IMR-90 (cell line): ENCODE data around the gene MAGI1. TPM values are rescaled to one million over a fixed set of nuclear protein-coding genes. Genes with fewer than 3 reads are reported as not detected.

Experiments
- ATAC-seq: fragments of 200-7000 bp; cut with Tn5 transposase; 2 replicates; pipeline ENCODE4 v1.9.1; 2020; ENCODE audit warnings: low read depth, mild to moderate bottlenecking, moderate library complexity
- BruUV-seq: library from RNA; stranded (reverse); fragments of 400-500 nt; replicated peaks from 2 replicates; lab custom pipeline; 2021; lab: Mats Ljungman, UMichigan
- CTCF ChIA-PET: fragments of 300-600 bp; formaldehyde crosslinking; extraction: SDS; loops from one replicate; lab custom pipeline; 2021; ENCODE audit warnings: antibody characterized with exemption; lab: Yijun Ruan, JAX
- POLR2A ChIA-PET: fragments of 300-600 bp; sonication (Branson Sonifier 250); formaldehyde crosslinking; loops from one replicate; lab custom pipeline; 2022; ENCODE audit warnings: antibody characterized with exemption; ENCODE audit not compliant: unreplicated experiment; lab: Charles Lee
- DNase-seq: peaks from one replicate; pipeline ENCODE4 v3.0.0; 2013
- H2AFZ ChIP-seq: replicated peaks from 2 replicates; pipeline ENCODE3; 2013; ENCODE audit warnings: low read length, mild to moderate bottlenecking; ENCODE audit not compliant: poor library complexity
- H2AK5ac ChIP-seq: 2 replicates; pipeline ENCODE4 v1.6.1; 2013; ENCODE audit warnings: low read depth, low read length, inconsistent platforms
- H2AK9ac ChIP-seq: replicated peaks from 2 replicates; pipeline ENCODE3; 2013; ENCODE audit warnings: mild to moderate bottlenecking, low read depth, low read length, moderate library complexity; ENCODE audit not compliant: poor library complexity
- H2BK120ac ChIP-seq: 2 replicates; pipeline ENCODE4 v1.6.1; 2013; ENCODE audit warnings: low read depth, low read length, inconsistent platforms
- H2BK15ac ChIP-seq: 3 replicates; pipeline ENCODE4 v1.6.1; 2013; ENCODE audit warnings: low read depth, low read length, inconsistent platforms
- H2BK20ac ChIP-seq: 2 replicates; pipeline ENCODE4 v1.6.1; 2013; ENCODE audit warnings: low read depth, mild to moderate bottlenecking, inconsistent platforms, low read length, moderate library complexity
- H2BK5ac ChIP-seq: 2 replicates; pipeline ENCODE4 v1.6.1; 2013; ENCODE audit warnings: mild to moderate bottlenecking, low read depth, low read length, inconsistent platforms; ENCODE audit not compliant: poor library complexity, severe bottlenecking
- H3K14ac ChIP-seq: replicated peaks from 2 replicates; pipeline ENCODE4 v1.6.1; 2013; ENCODE audit warnings: low read depth, low read length, inconsistent platforms
- H3K18ac ChIP-seq: 2 replicates; pipeline ENCODE4 v1.6.1; 2013; ENCODE audit warnings: low read depth, low read length, control low read depth
- H3K23ac ChIP-seq: 2 replicates; pipeline ENCODE4 v1.6.1; 2013; ENCODE audit warnings: low read depth, low read length, inconsistent platforms
- H3K27ac ChIP-seq: 2 replicates; pipeline ENCODE4 v1.5.1; 2013; ENCODE audit warnings: mild to moderate bottlenecking, control low read depth, low read length; ENCODE audit not compliant: insufficient read depth
- H3K27me3 ChIP-seq: 2 replicates; pipeline ENCODE4 v1.6.1; 2013; ENCODE audit warnings: low read length; ENCODE audit not compliant: control insufficient read depth, insufficient read depth
- H3K36me3 ChIP-seq: 2 replicates; pipeline ENCODE4 v1.6.1; 2013; ENCODE audit warnings: low read length, mixed read lengths; ENCODE audit not compliant: control insufficient read depth, insufficient read depth
- H3K4ac ChIP-seq: 2 replicates; pipeline ENCODE4 v1.6.1; 2013; ENCODE audit warnings: low read depth, low read length, inconsistent platforms
- H3K4me1 ChIP-seq: 2 replicates; pipeline ENCODE4 v1.6.1; 2013; ENCODE audit warnings: low read length, mixed read lengths; ENCODE audit not compliant: control insufficient read depth, insufficient read depth
- H3K4me2 ChIP-seq: 2 replicates; pipeline ENCODE4 v1.6.1; 2013; ENCODE audit warnings: low read depth, mild to moderate bottlenecking, control low read depth, low read length, moderate library complexity
- H3K4me3 ChIP-seq: 2 replicates; pipeline ENCODE4 v1.5.1; 2013; ENCODE audit warnings: low read depth, mild to moderate bottlenecking, control low read depth, low read length, moderate library complexity; ENCODE audit not compliant: insufficient read depth
- H3K56ac ChIP-seq: 2 replicates; pipeline ENCODE4 v1.6.1; 2013; ENCODE audit warnings: low read length, inconsistent platforms; ENCODE audit not compliant: insufficient read depth; ENCODE audit errors: extremely low read depth
- H3K79me1 ChIP-seq, 2 experiments: 2 replicates each; pipeline ENCODE4 v1.6.1; 2013; ENCODE audit warnings: low read length in 2 of 2, inconsistent platforms in 1 of 2, low read depth in 1 of 2
- H3K9ac ChIP-seq: 2 replicates; pipeline ENCODE4 v1.6.1; 2013; ENCODE audit warnings: low read depth, low read length, control low read depth
- H3K9me1 ChIP-seq: 2 replicates; pipeline ENCODE4 v1.6.1; 2013; ENCODE audit warnings: low read length, inconsistent platforms; ENCODE audit not compliant: insufficient read depth
- H3K9me3 ChIP-seq: 2 replicates; pipeline ENCODE4 v1.6.1; 2013; ENCODE audit warnings: low read length; ENCODE audit not compliant: control insufficient read depth, insufficient read depth
- H4K20me1 ChIP-seq: 2 replicates; pipeline ENCODE4 v1.6.1; 2013; ENCODE audit warnings: low read length, inconsistent platforms; ENCODE audit not compliant: insufficient read depth
- H4K5ac ChIP-seq: 2 replicates; pipeline ENCODE4 v1.6.1; 2013; ENCODE audit warnings: mild to moderate bottlenecking, low read depth, low read length, control low read depth
- H4K8ac ChIP-seq, 2 experiments: 2 replicates each; pipeline ENCODE4 v1.6.1; 2013; ENCODE audit warnings: low read depth in 2 of 2, low read length in 2 of 2, control low read depth in 1 of 2, inconsistent platforms in 1 of 2
- H4K91ac ChIP-seq: 2 replicates; pipeline ENCODE4 v1.6.1; 2013; ENCODE audit warnings: low read depth, low read length, inconsistent platforms; ENCODE audit not compliant: insufficient read depth
- BHLHE40 ChIP-seq: fragments of 150-350 bp; IDR thresholded peaks from 2 replicates; pipeline ENCODE4 v1.6.1; 2016; ENCODE audit warnings: mild to moderate bottlenecking, low read depth, low read length
- CEBPB ChIP-seq: IDR thresholded peaks from 2 replicates; pipeline ENCODE4 v1.6.1; 2012; ENCODE audit warnings: low read depth, low read length, improper control_type of control experiment
- SMC3 ChIP-seq: fragments of 150-350 bp; IDR thresholded peaks from 2 replicates; pipeline ENCODE4 v1.6.1; 2016; ENCODE audit warnings: low read depth, mild to moderate bottlenecking, antibody characterized with exemption, low read length, moderate library complexity
- WGBS, 2 experiments: methylation state at CpG; one replicate each; pipeline versions ENCODE4 v1.1.5 to v1.1.7; 2013; ENCODE audit warnings: missing lambda C conversion rate in 2 of 2; ENCODE audit not compliant: insufficient read length in 1 of 2; ENCODE audit errors: extremely low coverage in 2 of 2; 5-methylcytosine and 5-hydroxymethylcytosine counted together
- dilution Hi-C: fragments of 300-500 bp; cut with HindIII; formaldehyde crosslinking; loops from one replicate; pipeline ENCODE4 v1.14.3; 2018; ENCODE audit warnings: low sequenced_read_pairs; ENCODE audit not compliant: unreplicated experiment
- in situ Hi-C: fragments of 300-500 bp; cut with MboI; formaldehyde crosslinking; loops from 3 replicates; pipeline ENCODE4 v1.14.3; 2019; ENCODE audit warnings: low sequenced_read_pairs, inconsistent platforms, mixed read lengths
- intact Hi-C: fragments of 100-400 bp; cut with micrococcal nuclease; formaldehyde crosslinking; loops from 2 replicates; pipeline ENCODE4 v1.10.0; 2022
- polyA plus RNA-seq, 3 experiments: library from polyadenylated mRNA; depleted of rRNA; stranded (reverse); fragments of >200 nt; gene quantifications; 2 replicates each; pipeline ENCODE4 v1.2.3, GENCODE V29; 2012; ENCODE audit warnings: low replicate concordance in 1 of 3
- total RNA-seq: library from RNA; depleted of rRNA; stranded (reverse); fragments of >200 nt; gene quantifications from 2 replicates; pipeline ENCODE4 v1.2.3, GENCODE V29; 2012

The MAGI1 gene
- total and polyA plus RNA-seq, 2 of the 4 experiments (the other 2 are of a cell fraction): 14.5 to 24.2 TPM

DNA sequence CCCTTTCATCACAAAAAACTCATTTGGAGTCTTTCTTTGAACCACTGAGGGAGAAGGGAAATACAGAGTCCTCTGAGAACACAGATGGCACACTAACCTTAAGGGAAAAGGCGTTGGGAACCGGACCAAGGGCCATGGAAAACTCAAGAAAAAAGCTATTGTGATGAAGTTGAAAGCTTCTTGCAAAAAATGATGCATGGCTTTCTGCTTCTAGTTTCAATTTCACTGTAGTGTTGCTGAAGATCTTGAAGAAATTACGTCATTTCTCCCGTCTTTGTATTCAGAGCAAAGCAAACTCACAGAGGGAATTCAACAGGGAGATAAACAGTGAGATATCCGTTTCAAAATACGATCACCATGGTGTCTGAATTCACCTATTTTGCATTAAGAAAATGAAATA, 708.6 kb downstream of the MAGI1 start:
- BruUV-seq: no TSS peak

More for the DNA sequence above, 708.6 kb downstream of the MAGI1 start:
- intact Hi-C loops: no loop called here
- H2AFZ ChIP-seq: no peak overlapping the region
- H2BK5ac ChIP-seq: no peak overlapping the region
- H2BK15ac ChIP-seq: no peak overlapping the region
- H2BK120ac ChIP-seq: no peak overlapping the region
- no peak overlapping the region for H3K23ac ChIP-seq
- H3K9me3 ChIP-seq: no peaks in the 10 kb centered on the region
- CTCF ChIA-PET: interaction anchor here (0.6 to 0.9 kb wide), 2 partner anchors 9 to 42 kb away, joined by 3 read pairs; no protein-coding TSS in a partner anchor
- no peak overlapping the region for H3K18ac ChIP-seq
- ATAC-seq: 0 out of 2 replicates have a peak, but pooled peaks have one; percentile 24
- H3K27ac ChIP-seq: no peak overlapping the region
- no peak overlapping the region for H3K56ac ChIP-seq
- H2AK9ac ChIP-seq: no peak overlapping the region
- no peak overlapping the region for H4K91ac ChIP-seq
- H3K4me3 ChIP-seq: no peak overlapping the region
- no peak overlapping the region for H4K5ac ChIP-seq
- POLR2A ChIA-PET: no interaction called here
- H3K4ac ChIP-seq: no peak overlapping the region
- no peak overlapping the region for H3K9ac ChIP-seq
- 80% methylated on average over 1 of the region's 6 CpGs; no CpG with 5 or more reads in 1 of the 2 experiments for WGBS, 2 experiments
- H3K36me3 ChIP-seq: no peaks in the 10 kb centered on the region
- H3K9me1 ChIP-seq: no peaks in the 10 kb centered on the region
- H4K20me1 ChIP-seq: no peaks in the 10 kb centered on the region
- no peak overlapping the region for H2BK20ac ChIP-seq
- dilution Hi-C loops: no loop called here
- H3K14ac ChIP-seq: no peak overlapping the region
- in situ Hi-C loops: no loop called here
- H3K27me3 ChIP-seq: peaks cover 22% of the 10 kb centered on the region
- no peaks in the 10 kb centered on the region for H3K79me1 ChIP-seq
- TF ChIP-seq CEBPB (peak; percentile 54), BHLHE40 (no peak), SMC3 (no peak)
- H3K4me1 ChIP-seq: no peaks in the 10 kb centered on the region
- DNase-seq: peak; percentile 34
- H3K4me2 ChIP-seq: peak overlapping the region; percentile 64
- H4K8ac ChIP-seq: no peak overlapping the region
- no peak overlapping the region for H2AK5ac ChIP-seq
